ENCODE measurements around the gene ADARB1. TPM values are rescaled to one million over a fixed set of nuclear protein-coding genes. Genes with fewer than 3 reads are reported as not detected.

ADARB1 gene
- total RNA-seq, 1 experiment from 2014 or later, result 15.8 TPM

DNA sequence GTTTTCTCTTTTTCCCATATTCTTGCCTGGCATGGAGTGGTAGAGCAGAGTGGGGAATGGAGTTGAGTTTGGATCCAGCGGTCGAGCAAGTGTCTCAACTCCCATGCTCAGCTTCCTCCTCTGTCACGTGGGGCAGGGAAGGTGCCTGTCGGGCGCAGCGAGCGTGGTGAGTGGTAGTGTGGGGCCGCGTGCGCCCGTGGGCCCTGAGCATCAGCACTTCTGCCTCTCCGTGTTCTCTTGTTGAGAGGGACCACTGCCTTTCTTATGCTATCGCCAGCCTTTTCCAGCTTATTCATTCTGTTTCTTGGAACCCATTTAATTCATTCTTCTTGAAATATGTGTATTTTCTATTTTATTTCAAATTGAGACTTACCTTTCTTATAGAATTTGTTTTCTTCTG lies 65.1 kb downstream of the ADARB1 start:
- no peaks in the 10 kb centered on the region for H3K79me1 ChIP-seq (ENCODE audit: insufficient read depth, low read depth, low read length, poor library complexity, severe bottlenecking)
- no peak overlapping the region for H2BK5ac ChIP-seq (ENCODE audit: insufficient read length, low read length)
- H4K91ac ChIP-seq (ENCODE audit: insufficient read length, low read depth, low read length), result no peak overlapping the region
- no peak overlapping the region for H3T11ph ChIP-seq (ENCODE audit: low read length)
- no peak overlapping the region for H3K9ac ChIP-seq (ENCODE audit: extremely low read depth, insufficient read length, low read length)
- no peak overlapping the region for H2BK120ac ChIP-seq (ENCODE audit: low read depth, low read length, poor library complexity, severe bottlenecking)
- no peak overlapping the region for H3K4me2 ChIP-seq (ENCODE audit: insufficient read depth, insufficient read length, low read length)
- Mint-ChIP-seq H3K36me3 (ENCODE audit: insufficient read depth in 1 of 3, low read depth in 3 of 3) (no peaks in the 10 kb centered on the region), H3K9me3 (no peaks in the 10 kb centered on the region), H3K4me3 (no peak overlapping the region), H3K27ac (no peak overlapping the region), H3K27me3 (ENCODE audit: low read depth) (no peaks in the 10 kb centered on the region), H3K4me1 (peaks cover 0 to 7% of the 10 kb centered on the region in 2 experiments; a peak in 2 of 4 replicates)
- DNase-seq, result no peak
- H3K23me2 ChIP-seq (ENCODE audit: insufficient read length, low read depth, low read length, poor library complexity, severe bottlenecking), result no peaks in the 10 kb centered on the region
- H4K20me1 ChIP-seq (ENCODE audit: control insufficient read depth, insufficient read depth, insufficient read length), result no peaks in the 10 kb centered on the region
- H2AK5ac ChIP-seq (ENCODE audit: insufficient read length, low read length), result no peak overlapping the region
- H3K23ac ChIP-seq (ENCODE audit: insufficient read length, low read depth, low read length), result no peak overlapping the region
- no CpG with 5 or more reads among the region's 13 CpGs for WGBS (ENCODE audit: extremely low coverage, insufficient read length, low lambda C conversion rate)
- no peak overlapping the region for H3K14ac ChIP-seq (ENCODE audit: insufficient read depth, low read length)
- H3K56ac ChIP-seq (ENCODE audit: insufficient read length, low read depth, low read length), result no peak overlapping the region
- no peak overlapping the region for H2BK12ac ChIP-seq (ENCODE audit: insufficient read length, low read depth, low read length)
- H3K9me3 ChIP-seq (ENCODE audit: control insufficient read depth, low read depth, low read length), result no peaks in the 10 kb centered on the region
- no peak overlapping the region for H2BK20ac ChIP-seq (ENCODE audit: low read depth, low read length, poor library complexity, severe bottlenecking)
- H2AFZ ChIP-seq (ENCODE audit: low read length), result no peak overlapping the region
- H3K27me3 ChIP-seq (ENCODE audit: insufficient read depth, low read length), result no peaks in the 10 kb centered on the region
- no peak overlapping the region for H3K18ac ChIP-seq (ENCODE audit: insufficient read length, low read depth, low read length)
- TF ChIP-seq, protein P1, sequence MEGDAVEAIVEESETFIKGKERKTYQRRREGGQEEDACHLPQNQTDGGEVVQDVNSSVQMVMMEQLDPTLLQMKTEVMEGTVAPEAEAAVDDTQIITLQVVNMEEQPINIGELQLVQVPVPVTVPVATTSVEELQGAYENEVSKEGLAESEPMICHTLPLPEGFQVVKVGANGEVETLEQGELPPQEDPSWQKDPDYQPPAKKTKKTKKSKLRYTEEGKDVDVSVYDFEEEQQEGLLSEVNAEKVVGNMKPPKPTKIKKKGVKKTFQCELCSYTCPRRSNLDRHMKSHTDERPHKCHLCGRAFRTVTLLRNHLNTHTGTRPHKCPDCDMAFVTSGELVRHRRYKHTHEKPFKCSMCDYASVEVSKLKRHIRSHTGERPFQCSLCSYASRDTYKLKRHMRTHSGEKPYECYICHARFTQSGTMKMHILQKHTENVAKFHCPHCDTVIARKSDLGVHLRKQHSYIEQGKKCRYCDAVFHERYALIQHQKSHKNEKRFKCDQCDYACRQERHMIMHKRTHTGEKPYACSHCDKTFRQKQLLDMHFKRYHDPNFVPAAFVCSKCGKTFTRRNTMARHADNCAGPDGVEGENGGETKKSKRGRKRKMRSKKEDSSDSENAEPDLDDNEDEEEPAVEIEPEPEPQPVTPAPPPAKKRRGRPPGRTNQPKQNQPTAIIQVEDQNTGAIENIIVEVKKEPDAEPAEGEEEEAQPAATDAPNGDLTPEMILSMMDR (conservative IDR thresholded peaks at IDR 0.05), result no peak
- H4K5ac ChIP-seq (ENCODE audit: insufficient read length, low read depth, low read length), result no peak overlapping the region
- no peaks in the 10 kb centered on the region for H3K79me2 ChIP-seq (ENCODE audit: insufficient read depth, low read length)
- no peak overlapping the region for H2BK15ac ChIP-seq (ENCODE audit: low read depth, low read length)
- H3K27ac ChIP-seq (ENCODE audit: insufficient read length, low read depth, low read length), result no peak overlapping the region
- no peaks in the 10 kb centered on the region for H3K4me1 ChIP-seq (ENCODE audit: insufficient read depth, low read length)
- no peak overlapping the region for H4K8ac ChIP-seq (replicated peaks; ENCODE audit: insufficient read length, low read depth, low read length)
- H3K4ac ChIP-seq (ENCODE audit: low read depth, low read length), result no peak overlapping the region
